ENCODE results near the gene DUSP3. TPM values are rescaled to one million over a fixed set of nuclear protein-coding genes. Genes with fewer than 3 reads are reported as not detected.

DUSP3 gene
- total RNA-seq, 1 donor from 2014 or later: 45.0 TPM

- TF ChIP-seq CTCF (IDR thresholded peaks at IDR 0.05; ENCODE audit: unreplicated experiment): no peak
- Mint-ChIP-seq H3K9me3 (peaks cover 11% of the 10 kb centered on the region), H3K4me1 (peaks cover 3% of the 10 kb centered on the region), H3K27ac (no peak overlapping the region), H3K4me3 (no peak overlapping the region), H3K36me3 (no peaks in the 10 kb centered on the region), H3K27me3 (ENCODE audit: low read depth) (peaks cover 7% of the 10 kb centered on the region)
- no peak for DNase-seq (ENCODE audit: low spot score in 2 of 2, unreplicated experiment in 2 of 2)
Measured at GRCh38 chr17:43788540-43788939, 9.8 kb upstream of the DUSP3 start.

- Mint-ChIP-seq H3K36me3 (no peaks in the 10 kb centered on the region), H3K9me3 (peaks cover 5% of the 10 kb centered on the region), H3K4me3 (no peak overlapping the region), H3K4me1 (peaks cover 3% of the 10 kb centered on the region), H3K27me3 (ENCODE audit: low read depth) (peaks cover 11% of the 10 kb centered on the region), H3K27ac (no peak overlapping the region)
- no peak for TF ChIP-seq CTCF (IDR thresholded peaks at IDR 0.05; ENCODE audit: unreplicated experiment)
- no peak for DNase-seq (ENCODE audit: low spot score in 2 of 2, unreplicated experiment in 2 of 2)
Measured at GRCh38 chr17:43787728-43788127, 9.0 kb upstream of the DUSP3 start.

GRCh38 chr17:43784628-43785101 is 5.9 kb upstream of the DUSP3 start:
- Mint-ChIP-seq H3K4me1 (no peaks in the 10 kb centered on the region), H3K4me3 (no peak overlapping the region), H3K27ac (no peak overlapping the region), H3K9me3 (peaks cover under 1% of the 10 kb centered on the region), H3K27me3 (ENCODE audit: low read depth) (peaks cover 36% of the 10 kb centered on the region), H3K36me3 (no peaks in the 10 kb centered on the region)
- DNase-seq (ENCODE audit: low spot score in 2 of 2, unreplicated experiment in 2 of 2): no peak
- TF ChIP-seq CTCF (IDR thresholded peaks at IDR 0.05; ENCODE audit: unreplicated experiment): no peak

GRCh38 chr17:43784068-43784467 is 5.3 kb upstream of the DUSP3 start:
- TF ChIP-seq CTCF (IDR thresholded peaks at IDR 0.05; ENCODE audit: unreplicated experiment): no peak
- H3K27me3 Mint-ChIP-seq (ENCODE audit: low read depth): peaks cover 42% of the 10 kb centered on the region
- H3K9me3 Mint-ChIP-seq: no peaks in the 10 kb centered on the region
- H3K27ac Mint-ChIP-seq: no peak overlapping the region
- peaks cover 4% of the 10 kb centered on the region for H3K4me1 Mint-ChIP-seq
- no peak overlapping the region for H3K4me3 Mint-ChIP-seq
- DNase-seq (ENCODE audit: low spot score in 2 of 2, unreplicated experiment in 2 of 2): no peak
- H3K36me3 Mint-ChIP-seq: no peaks in the 10 kb centered on the region

- TF ChIP-seq CTCF (IDR thresholded peaks at IDR 0.05; ENCODE audit: unreplicated experiment): no peak
- no peak overlapping the region for H3K4me3 Mint-ChIP-seq
- no peaks in the 10 kb centered on the region for H3K36me3 Mint-ChIP-seq
- H3K27ac Mint-ChIP-seq: no peak overlapping the region
- peaks cover 42% of the 10 kb centered on the region for H3K27me3 Mint-ChIP-seq (ENCODE audit: low read depth)
- no peak for DNase-seq (ENCODE audit: low spot score in 2 of 2, unreplicated experiment in 2 of 2)
- no peaks in the 10 kb centered on the region for H3K9me3 Mint-ChIP-seq
- peaks cover 4% of the 10 kb centered on the region for H3K4me1 Mint-ChIP-seq
Measured at GRCh38 chr17:43782913-43783680, 4.3 kb upstream of the DUSP3 start.

Data from mesothelial cell of epicardium (in vitro differentiated cells).